Left hindlimb (tissue), 1 donor: ENCODE results near the gene CAMK2B.
"Not testable (repeated sequence)": the region's sequence is repeated elsewhere in the genome, so short reads cannot be mapped to it uniquely, and the experiment has no call there.

Source experiments
- DNase-seq: peaks from one replicate; pipeline ENCODE4 v3.0.0-alpha.2; 2018

Gene CAMK2B

DNA sequence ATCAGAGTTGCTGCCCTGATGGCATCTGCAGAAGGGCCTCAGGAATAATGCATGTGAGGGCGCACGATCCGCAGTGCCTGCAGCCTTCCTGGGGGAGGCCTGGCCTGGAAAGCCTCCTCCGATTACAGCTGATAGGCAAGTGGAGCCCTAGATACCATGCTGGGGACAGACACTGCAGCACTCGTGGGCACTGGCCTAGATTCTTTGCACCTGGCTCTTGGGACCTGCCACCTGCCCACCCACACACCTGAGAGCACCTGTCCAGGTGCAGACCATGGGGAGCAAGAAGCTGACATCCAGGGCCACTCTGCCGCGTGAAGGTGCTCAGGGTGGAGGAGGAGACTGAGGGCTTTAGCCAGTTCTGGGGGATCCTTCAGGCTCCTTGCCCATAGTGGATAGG lies 109.9 kb downstream of the CAMK2B start:
- DNase-seq, result no peak

DNA sequence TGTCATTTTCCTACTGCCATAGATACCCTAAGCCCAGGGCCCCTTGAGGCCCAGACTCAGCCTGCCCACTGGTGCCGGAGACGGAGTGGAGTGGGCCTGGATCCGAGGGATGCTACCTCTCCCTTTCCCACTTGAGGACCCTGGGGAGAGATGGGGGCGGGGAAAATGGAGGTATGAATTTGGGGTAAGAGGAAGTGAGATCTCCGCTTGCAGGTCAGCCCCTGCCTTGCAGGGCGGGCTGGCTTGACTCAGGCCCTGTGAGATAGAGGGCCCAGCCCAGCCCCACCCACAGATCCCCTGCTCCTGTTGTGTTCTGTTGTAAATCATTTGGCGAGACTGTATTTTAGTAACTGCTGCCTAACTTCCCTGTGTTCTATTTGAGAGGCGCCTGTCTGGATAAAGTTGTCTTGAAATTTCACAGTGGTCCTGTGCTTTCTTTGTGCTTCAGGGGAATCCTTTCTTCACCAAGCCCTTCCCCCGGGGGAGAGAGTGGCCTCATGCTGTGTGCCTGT lies 111.5 kb downstream of the CAMK2B start:
- no peak for DNase-seq

DNA sequence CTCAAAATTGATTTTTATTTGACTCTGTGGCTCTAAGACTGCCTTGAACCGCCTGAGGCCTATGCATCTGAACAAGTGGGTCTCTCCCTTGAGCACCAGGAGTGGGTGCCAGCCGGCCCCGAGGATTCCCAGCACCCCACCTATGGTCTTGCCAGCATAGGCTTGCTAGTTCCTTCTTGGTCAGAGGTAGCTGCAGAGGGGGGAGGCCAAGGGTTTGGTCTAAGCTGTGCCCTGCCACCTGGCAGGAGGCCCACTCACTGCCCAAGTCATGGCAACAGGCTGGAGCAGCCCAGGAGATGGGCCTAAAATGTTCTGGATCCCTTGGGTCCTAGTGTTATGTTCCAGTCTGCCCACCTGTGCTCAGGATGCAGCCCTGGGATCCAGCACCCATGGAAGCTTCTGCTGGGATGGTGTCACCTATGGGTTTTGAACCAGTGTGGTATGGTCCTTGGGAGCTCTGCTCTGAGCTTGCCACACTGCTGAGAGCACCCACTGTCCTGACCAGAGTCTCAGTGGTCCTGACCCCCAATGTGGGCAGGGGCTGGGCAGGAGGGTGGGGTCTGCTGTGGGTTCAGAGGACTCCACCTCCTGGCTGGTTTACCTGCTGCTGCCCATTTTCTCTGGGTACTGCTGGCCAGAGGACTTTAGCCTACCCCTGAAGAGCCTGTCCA lies 112.1 kb downstream of the CAMK2B start:
- no peak for DNase-seq

DNA sequence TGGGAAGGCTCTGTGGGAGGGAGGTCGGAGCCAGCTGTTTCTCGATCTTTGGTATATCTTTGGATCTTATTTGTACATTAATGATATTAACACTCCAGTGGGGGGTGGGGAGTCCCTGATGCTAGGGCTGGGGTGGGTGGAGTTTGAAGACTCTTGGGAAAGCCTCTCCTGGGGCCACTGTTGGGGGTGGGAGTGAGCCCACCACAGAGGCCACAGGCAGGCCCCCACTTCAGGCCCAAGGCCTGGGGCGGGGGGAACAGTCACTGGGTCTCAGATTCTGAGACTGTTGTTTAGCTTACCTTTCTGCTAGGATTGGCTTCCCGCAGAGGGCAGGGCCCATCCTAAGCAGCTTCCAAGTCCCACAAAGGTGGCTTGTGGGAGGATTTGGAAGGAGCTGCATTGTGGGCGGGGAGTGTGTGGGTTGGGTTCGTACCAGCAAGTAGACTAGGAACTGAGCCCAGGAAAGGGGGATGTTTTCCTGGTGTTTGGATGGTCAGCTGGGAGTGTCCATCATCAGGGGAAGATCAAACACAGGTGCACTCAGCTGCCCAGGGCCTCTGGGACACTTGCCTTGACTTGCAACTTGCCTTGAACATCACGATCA lies 112.7 kb downstream of the CAMK2B start:
- DNase-seq, result no peak

DNA sequence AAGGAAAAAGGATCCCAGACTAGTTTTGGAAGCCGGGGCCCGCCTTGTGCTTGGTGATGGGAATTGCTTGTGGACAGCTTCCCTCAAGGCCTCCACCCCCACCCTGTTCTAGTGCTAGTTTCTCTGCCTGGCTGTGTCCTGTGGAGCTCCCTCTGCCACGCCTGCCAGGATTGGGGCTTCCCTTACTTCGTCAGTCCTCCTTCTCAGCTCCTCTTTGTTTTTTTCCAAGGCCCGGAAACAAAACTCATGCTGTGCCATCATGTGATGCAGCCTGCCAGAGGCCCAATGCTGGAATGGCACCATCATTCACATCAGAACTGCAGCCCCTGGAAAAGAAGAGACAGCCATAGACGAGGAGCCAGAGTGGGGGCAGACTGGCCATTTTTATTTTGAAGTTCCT lies 113.4 kb downstream of the CAMK2B start:
- DNase-seq, result no peak

DNA sequence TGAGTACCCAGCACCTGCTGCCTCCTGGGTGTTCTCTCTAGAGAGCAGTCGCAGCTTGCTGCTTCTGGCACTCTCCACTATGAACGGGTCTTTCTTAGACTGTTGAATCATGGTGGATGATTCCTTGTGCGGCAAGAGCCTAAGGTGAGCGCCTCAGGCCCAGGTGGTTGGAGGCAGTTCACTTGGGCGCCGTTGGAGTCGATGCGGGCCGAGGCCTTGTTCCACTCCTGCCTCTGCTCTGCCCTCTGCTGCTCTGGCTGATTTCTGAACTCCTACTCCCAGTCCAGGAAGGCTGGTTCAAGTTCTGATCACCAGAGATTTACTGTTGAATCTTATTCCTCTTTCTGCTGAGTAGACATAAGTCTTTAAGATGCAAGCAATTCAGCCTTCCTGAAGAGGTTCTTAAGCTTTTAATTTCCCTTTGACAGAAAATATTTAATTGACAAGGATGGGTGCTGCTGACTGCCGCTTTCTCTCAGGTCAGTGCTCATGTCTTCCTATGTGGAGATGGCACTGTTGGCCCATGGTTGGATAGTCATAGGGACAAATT lies 114.2 kb downstream of the CAMK2B start:
- DNase-seq, result no peak

DNA sequence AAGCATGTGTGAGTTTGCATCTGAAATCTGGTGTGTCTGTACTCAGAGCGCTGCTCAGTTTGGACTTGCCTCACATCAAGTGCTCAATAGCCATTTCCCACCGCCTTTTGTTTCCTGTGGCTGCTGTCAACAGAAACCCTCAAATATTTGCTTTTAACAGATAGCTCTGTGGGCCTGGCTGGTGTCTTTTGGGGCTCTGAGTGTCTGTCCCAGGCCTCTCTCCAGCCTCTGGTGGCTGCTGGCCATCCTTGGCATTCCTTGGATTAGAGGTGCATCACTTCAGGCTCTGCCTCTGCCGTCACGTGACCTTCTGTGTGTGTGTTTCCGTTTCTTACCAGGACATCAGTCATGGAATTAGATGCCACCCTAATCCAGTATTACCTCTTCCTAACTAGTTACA lies 115.3 kb downstream of the CAMK2B start:
- no peak for DNase-seq

DNA sequence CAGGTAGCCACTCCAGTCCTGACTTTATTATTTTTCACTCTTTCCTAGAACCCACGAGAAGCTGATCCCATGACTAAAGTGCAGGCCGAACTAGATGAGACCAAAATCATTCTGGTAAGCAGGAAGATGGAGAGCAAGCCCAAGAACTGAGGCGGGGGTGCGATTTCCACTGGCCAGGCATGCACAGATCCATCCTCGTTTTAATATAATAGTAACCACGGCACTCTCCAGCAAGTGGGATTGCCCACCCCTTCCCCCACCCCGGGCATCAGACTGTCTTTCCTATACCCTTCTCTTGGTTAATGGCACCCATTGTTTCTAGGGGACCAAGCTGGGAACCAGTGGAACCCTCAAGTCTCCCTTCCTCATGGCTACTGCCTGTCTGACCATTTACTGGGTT lies 117.3 kb downstream of the CAMK2B start:
- DNase-seq, result no peak

DNA sequence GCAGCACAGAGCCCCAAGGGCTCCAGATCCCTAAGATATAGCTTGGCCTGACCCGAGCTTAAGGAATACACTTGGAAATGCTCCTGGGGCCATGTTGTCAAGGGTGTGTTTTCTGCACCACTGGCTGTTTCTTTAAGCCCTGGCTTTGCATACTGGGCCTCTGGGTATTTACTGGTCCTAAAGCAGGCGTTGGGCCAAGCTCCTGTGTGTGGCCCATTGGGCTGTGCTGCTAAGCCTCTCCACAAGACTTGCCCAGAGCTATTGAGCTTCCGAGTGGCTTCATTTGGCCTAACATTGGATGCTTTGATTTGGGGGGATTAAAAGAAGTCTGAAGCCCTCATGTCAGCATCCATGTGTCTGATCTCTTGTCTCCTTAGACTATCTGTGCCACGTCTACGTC lies 119.4 kb downstream of the CAMK2B start:
- DNase-seq, result no peak

DNA sequence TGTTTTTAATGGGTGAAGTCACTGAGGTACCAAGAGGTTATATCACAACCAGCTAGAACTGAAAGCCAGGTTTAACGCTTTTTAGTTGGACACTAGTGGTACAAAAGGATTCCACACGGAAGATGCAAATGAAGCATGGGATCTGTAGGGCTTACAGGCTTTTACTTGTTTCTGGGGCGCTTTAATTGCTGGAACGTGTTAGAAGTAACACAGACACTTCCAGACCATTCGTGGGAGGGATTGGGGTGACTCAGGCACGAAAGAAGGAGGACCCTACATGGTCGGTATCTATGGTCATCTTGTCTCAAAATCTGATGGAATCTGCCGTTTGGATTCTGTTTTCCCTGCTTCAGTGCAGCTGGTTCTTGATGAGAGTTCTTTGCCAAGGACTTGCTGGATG lies 123.6 kb downstream of the CAMK2B start:
- DNase-seq, result no peak

DNA sequence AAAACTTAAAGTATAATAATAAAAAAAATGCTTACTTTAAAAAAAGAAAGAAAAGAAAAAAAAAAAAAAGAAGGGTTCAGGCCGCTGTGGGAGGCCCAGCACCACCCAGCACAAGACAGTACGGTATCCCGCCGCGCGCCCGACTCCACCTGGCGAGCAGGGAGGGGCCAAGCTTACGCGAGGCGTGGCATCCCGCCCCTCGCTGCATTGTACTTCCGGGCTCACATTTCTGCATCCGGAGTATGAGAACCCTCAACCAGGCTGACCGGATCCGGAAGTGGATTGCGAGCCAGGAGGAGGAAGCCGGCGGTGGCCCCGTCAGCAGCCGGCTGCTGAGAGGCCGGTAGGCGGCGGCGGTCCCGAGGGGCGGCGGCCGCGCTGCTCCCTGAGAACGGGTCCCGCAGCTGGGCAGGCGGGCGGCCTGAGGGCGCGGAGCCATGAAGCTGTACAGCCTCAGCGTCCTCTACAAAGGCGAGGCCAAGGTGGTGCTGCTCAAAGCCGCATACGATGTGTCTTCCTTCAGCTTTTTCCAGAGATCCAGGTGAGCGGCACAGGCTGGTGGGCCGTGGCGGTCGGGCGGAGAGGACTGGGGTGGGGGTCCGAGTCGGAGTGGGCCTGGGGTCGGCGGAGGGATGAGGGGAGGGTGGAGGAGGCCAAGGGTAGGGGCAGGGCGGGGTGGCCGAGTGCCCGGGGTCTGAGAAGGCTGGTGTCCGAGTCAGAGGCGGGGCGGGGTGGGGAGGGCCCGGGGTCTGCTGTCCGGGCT lies 124.5 kb downstream of the CAMK2B start, which contains the start of gene YKT6:
Gene YKT6, plus strand, starts transcription at position 280 of the 763 bp plus-strand sequence. Its CDS starts 158 bp downstream, at position 438.
- peak; percentile 92 for DNase-seq

DNA sequence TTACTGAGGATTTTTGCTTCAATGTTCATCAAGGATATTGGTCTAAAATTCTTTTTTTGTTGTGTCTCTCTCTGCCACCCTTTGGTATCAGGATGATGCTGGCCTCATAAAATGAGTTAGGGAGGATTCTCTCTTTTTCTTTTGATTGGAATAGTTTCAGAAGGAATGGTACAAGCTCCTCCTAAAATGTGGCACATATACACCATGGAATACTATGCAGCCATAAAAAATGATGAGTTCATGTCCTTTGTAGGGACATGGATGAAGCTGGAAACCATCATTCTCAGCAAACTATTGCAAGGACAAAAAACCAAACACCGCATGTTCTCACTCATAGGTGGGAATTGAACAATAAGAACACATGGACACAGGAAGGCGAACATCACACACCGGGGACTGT lies 125.2 kb downstream of the CAMK2B start:
- not testable (repeated sequence) for DNase-seq

DNA sequence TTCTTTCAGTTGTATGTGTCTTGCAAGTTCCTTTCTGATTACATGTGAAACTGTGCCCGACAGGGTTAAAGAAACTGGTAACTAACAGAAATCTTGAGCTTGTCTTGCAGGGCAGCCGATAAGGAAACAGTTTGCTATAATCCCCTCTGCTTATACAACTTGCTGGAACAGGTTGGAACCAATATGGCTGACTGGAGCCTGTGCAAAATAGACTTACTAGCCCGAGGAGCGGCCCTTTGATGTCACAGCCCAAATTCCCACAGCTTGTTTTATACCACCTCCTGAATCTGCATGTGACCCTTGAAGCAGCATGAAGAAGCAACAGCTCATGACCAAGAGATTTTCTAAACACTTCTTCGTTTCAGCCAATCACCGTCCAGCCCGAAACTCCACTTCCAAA lies 127.9 kb downstream of the CAMK2B start:
- DNase-seq, result no peak

DNA sequence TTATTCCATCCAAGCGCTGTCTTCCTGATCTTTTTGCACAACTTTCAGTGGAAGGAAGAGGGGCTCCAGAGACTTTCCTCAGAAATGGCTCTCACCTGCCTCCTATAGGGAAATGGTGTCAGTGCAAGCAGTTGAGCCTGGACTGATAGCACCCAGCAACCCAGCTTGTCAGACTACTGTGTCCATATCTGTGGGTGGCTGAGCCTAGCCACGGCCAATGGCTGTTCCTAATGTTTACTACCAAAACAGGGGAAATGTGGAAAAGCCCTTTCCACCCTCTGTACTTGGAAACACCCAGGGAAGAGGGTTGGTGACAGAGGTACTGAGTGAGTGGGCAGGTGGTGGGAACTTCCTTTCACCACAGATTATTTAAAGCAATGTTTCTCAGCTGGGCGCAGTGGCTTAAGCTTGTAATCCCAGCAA lies 128.9 kb downstream of the CAMK2B start:
- DNase-seq, result no peak

DNA sequence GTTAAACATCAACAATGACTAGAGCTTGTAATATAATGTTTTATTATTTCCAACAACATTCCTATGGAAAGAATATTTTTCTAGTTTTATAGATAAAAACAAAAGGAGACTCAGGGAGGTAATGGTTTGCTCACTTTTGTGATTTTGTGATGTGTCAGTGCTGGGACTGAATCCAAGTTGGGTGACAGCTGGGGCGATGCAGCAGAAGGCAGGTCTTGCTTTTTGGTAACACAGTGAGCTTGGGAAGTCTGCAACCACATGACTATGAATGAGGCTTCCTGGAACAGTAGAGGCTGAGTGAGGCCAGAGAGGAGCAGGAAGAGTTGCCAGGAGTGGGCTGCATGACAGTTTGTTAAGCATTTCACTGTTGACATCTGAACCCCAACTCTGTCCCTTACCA lies 129.5 kb downstream of the CAMK2B start:
- no peak for DNase-seq

DNA sequence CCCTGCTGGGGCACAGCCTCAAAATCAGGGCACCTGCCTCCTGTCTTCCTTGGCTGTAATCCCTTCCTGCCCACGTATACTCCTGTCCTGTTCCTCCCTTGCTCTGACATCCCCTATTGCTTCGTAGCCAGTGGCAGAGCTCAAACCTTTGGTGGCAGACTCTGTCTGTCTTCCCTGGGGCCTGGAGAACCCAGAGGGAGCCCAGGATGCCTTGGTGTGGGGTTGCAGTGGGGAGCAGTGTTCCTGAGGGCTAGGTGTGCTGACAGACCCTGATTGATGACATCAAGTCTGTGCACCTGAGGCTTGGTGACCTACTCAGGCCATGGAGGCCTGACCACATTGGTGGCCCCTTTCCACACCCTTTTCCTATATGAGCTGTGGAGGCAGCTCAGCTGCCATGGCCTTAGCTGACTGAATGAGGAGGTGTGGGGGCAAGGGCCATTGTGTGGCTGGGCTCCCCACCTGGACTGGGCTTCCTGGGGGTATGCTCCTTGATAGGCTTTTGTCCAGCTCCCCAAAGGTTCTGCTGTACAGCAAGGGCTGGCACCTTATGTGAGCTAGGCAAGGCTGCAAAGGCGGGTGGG lies 130.7 kb downstream of the CAMK2B start:
- DNase-seq, result no peak

DNA sequence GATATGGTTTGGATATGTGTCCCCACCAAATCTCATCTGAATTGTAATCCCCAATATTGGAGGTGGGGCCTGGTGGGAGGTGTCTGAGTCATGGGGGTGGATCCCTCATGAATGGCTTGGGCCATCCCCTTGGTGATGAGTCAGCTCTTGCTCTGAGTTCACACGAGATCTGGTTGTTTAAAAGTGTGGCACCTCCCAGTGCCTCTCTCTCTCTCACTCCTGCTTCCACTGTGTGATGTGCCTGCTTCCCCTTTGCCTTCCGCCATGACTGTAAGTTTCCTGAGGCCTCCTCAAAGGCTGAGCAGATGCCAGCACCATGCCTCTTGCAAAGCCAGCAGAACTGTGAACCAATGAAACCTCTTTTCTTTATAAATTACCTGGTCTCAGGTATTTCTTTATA lies 131.3 kb downstream of the CAMK2B start:
- no peak for DNase-seq

DNA sequence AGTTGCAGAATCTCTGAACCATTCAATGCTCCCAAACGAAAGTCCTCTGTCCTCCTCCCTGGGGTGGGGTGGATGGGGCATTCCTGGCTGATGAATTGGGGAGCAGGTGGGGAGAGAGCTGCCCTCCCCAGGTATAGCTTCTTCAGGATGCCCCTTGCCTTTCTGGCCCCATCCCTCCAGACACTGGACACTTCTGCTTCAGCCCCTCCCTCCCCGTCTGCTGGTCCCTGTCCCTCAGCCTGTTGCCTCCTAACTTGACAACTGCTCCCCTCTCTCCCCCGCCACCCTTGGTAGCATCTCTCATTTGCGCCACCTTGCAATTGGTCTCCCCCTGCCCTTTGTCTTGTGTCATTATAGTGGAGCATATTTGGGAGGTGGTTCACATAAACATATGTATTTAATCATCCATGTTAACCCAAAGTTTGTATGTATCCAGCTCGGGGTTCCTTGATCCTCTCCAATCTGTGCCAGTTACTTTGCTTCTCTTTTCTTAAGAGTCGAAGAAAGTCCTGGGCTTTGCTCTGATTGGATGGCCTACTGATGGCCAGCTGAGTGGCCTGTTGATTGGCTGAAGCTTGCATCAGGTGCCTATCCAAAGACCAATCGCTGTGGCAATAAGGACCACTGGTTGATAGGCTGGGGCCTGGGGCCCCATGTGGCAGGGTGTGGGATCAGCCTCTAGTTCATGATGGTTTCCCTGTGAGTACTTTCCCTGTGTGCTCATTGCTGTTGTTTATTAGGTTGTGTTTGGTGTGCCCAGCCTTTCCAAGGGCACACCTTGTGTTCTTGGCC lies 132.2 kb downstream of the CAMK2B start:
- DNase-seq, result no peak

DNA sequence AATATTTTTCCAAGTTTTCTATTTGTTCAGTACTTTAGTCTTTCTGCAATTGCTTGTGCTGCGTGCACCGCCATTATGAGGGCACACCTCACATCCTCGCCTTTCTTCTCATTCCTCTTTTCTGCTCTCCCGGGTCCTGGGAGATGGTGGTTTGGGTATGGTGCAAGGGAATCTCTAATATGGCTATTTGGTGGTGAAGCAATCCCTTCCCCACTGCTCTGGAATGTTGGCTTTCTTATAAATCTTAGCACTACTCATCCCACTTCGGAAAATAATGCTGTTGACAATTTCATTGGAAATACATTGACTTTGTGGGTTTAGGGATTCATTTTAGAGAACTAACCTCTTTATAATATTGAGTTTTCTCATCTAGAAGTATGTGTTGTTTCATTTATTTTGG lies 134.2 kb downstream of the CAMK2B start:
- DNase-seq, result no peak

DNA sequence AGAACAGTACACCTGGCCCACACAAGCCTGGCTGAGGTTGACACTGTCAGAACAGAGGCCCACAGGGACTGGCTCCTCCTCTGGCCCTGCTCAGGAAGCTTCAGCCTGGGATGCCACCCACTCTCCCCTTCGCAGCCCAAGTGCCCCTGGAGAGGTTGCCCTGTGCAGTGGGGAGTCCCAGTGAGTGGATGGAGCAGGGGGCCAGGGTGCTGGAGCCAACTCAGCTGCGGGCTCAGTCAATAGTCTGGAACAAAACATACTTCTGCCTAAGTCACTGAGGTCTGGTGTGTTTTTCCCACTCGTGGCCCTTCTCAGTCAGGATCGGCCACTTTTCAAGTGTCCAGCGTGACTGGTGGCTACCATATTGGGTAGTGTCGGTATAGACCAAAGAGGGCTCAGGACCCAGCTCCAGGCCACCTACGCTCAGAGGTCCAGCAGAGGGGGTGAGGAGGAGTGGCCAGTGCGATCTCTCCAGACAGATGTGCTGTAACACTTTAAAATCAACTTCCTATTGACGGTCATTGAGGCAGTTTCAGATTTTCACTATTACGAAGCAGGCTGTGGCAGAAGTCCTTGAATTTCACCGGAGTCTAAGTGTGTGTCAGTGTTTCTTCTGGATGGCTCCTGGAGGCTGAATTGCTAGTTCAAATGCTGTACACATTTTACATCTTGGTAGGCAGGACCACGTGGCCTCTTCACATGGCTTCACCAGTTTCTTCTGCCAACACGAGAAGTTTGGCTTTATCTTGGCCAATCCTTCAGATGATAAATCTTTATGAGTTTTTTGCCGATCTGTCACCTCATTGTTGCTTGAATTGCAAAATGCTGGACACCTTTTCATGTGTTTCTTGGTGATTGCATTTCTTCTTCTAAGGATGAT lies 135.2 kb downstream of the CAMK2B start:
- no peak for DNase-seq

DNA sequence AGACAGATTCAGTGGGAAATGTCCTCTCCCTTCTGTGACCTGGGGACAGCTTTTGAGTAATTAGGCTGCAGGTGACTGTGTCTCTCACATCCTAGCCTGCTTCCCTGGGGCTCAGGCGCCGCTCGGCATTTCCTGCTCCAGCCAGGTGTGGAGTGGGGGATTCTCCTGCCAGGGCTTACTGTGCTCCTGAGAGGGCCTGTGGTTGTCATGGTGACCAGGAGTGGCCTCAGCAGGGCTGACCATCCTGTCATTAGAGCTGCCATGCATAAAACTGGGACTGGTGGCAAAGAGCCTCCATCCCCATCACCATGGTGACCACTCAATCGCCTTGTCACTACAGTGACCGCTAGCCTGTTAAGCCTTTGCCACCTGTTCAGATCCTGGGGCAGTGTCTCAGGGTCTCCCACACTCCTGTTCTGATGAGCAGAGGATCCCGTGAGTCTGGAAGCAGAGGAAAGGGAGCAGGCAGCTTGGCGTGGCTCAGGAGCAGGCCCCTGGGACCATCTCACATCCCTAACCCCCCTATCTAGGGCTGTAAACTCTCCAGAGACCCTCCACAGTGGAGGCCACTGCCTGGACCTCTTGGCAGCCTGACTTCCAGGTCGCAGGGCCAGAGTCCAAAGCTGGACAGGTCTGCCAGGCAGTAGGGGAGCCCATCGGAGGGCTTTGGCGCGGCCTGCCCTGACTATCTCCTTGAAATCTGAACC lies 136.0 kb downstream of the CAMK2B start, which contains the start of gene GCK:
Gene GCK, minus strand, starts transcription at position 154 of the 707 bp plus-strand sequence. CDS start 486 bp downstream, outside the sequence.
- DNase-seq, result no peak
